ENCODE measurements around the gene TUBA3C. TPM values are rescaled to one million over a fixed set of nuclear protein-coding genes. Genes with fewer than 3 reads are reported as not detected.

Gene TUBA3C
- total RNA-seq, 1 donor from 2014 or later = not detected

GRCh38 chr13:19172647-19173030, 9.0 kb downstream of the TUBA3C start:
- no peak overlapping the region for H3K4me3 ChIP-seq (ENCODE audit: low read depth, low read length)
- no peak for TF ChIP-seq CTCF (conservative IDR thresholded peaks at IDR 0.05; ENCODE audit: low read depth, low read length)
- no peak for DNase-seq (ENCODE audit: low read depth)

GRCh38 chr13:19172007-19172646, 9.5 kb downstream of the TUBA3C start:
- DNase-seq (ENCODE audit: low read depth) = no peak
- H3K4me3 ChIP-seq (ENCODE audit: low read depth, low read length) = no peak overlapping the region
- no peak for TF ChIP-seq CTCF (conservative IDR thresholded peaks at IDR 0.05; ENCODE audit: low read depth, low read length)

GRCh38 chr13:19171563-19171962, 10.1 kb downstream of the TUBA3C start:
- no peak for DNase-seq (ENCODE audit: low read depth)
- no peak overlapping the region for H3K4me3 ChIP-seq (ENCODE audit: low read depth, low read length)
- TF ChIP-seq CTCF (conservative IDR thresholded peaks at IDR 0.05; ENCODE audit: low read depth, low read length) = no peak

GRCh38 chr13:19169991-19170390, 11.6 kb downstream of the TUBA3C start:
- no peak for TF ChIP-seq CTCF (conservative IDR thresholded peaks at IDR 0.05; ENCODE audit: low read depth, low read length)
- DNase-seq (ENCODE audit: low read depth) = no peak

DNA sequence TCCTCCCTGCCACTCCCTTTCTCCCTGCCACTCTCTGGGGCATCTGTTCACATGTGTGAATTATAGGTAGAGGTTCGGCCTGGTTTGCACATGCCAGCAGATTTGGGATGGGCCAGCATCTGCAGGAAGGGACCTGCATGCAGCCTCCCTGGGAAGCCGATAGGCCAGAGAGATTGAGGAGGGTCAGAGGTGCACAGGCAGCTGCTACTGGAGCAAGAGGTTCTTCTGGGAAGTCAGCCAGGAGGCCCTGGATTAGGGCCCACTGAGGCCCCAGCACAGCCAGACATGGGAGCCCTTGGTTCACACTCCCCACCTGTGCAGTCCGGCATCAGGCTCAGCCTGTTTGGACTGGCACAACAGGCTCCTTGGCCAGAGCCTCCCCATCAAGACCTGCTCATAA, 12.1 kb downstream of the TUBA3C start:
- TF ChIP-seq CTCF (conservative IDR thresholded peaks at IDR 0.05; ENCODE audit: low read depth, low read length) = no peak
- no peak overlapping the region for H3K4me3 ChIP-seq (ENCODE audit: low read depth, low read length)
- DNase-seq (ENCODE audit: low read depth) = no peak

More at GRCh38 chr13:19169991-19170390, 11.6 kb downstream of the TUBA3C start:
- no peak overlapping the region for H3K4me3 ChIP-seq (ENCODE audit: low read depth, low read length)

- H3K4me3 ChIP-seq (ENCODE audit: low read depth, low read length) = no peak overlapping the region
- TF ChIP-seq CTCF (conservative IDR thresholded peaks at IDR 0.05; ENCODE audit: low read depth, low read length) = no peak
- no peak for DNase-seq (ENCODE audit: low read depth)
Measured at GRCh38 chr13:19161308-19161707, 20.3 kb downstream of the TUBA3C start.

GRCh38 chr13:19159761-19160420, 21.7 kb downstream of the TUBA3C start:
- H3K4me3 ChIP-seq (ENCODE audit: low read depth, low read length) = no peak overlapping the region
- no peak for DNase-seq (ENCODE audit: low read depth)
- TF ChIP-seq CTCF (conservative IDR thresholded peaks at IDR 0.05; ENCODE audit: low read depth, low read length) = no peak
